Muscle of back (tissue), 11 donors: ENCODE measurements around the gene GNA12. TPM values are rescaled to one million over a fixed set of nuclear protein-coding genes. Genes with fewer than 3 reads are reported as not detected.

Experiments
- DNase-seq, 3 donors: peaks; one replicate each; pipeline versions ENCODE4 v3.0.0 to v3.0.0-alpha.2; 2013
- polyA plus RNA-seq, 10 donors: library from polyadenylated mRNA; unstranded; fragments of 120-200 nt; gene quantifications; one replicate each; pipeline ENCODE4 v1.2.1, GENCODE V29; 2013; ENCODE audit not compliant: insufficient read length in 10 of 10

Gene GNA12
- polyA plus RNA-seq, 10 donors, result 25.6 to 40.4 (median 29.3) TPM

DNA sequence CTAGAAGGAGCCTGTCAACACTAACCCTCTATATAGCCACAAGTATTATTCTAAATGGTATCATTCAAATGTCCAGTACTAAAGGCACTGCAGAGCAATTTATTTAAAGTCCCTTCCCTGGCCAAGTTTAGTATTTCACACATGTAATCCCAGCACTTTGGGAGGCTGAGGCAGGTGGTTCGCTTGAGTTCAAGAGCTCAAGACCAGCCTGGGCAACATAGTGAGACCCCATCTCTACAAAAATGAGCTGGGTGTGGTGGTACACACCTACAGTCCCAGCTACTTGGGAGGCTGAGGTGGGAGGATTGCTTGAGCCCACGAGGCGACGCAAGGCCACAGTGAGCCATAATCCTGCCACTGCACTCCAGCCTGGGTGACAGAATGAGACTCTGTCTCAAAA is 3.6 kb downstream of the GNA12 start:
- DNase-seq, result no peak

GRCh38 chr7:2838873-2839578 is 5.1 kb downstream of the GNA12 start:
- DNase-seq, result no peak

GRCh38 chr7:2838451-2838850 is 5.7 kb downstream of the GNA12 start:
- DNase-seq, result no peak

GRCh38 chr7:2837496-2837895 is 6.6 kb downstream of the GNA12 start:
- DNase-seq, result no peak

DNA sequence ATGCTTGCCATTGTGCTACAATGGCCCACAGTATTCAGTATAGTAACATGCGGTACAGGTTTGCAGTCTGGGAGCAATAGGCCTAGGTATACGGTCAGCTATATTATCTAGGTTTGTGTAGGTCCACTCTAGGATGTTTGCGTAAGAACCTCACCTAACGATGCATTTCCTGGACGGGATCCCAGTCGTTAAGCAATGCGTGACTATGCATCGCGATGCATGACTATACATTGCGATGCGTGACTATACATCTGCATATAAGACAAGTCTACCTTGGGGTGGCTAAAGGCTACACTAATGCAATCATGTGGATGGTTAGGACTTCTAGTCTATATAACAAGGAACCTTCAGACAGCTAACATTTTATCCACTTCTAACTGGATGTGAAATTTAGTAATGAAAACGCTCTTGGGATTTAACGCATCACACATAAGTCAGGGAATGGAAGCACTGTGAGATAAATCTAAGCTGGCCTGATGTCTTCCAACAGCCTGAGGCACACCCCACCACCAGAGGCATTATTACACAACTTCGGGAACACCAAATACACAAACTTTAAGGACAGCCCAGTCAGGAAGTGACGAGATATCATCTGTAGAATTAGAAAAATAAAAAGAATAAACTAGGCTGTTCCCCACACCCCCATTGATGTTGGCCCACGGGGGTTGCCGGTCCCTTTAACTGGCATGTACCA is 9.2 kb downstream of the GNA12 start:
- DNase-seq, result no peak

- DNase-seq, result no peak
Observed at GRCh38 chr7:2833083-2833910, 10.8 kb downstream of the GNA12 start.

- DNase-seq, result no peak
Observed at GRCh38 chr7:2832461-2832860, 11.6 kb downstream of the GNA12 start.

DNA sequence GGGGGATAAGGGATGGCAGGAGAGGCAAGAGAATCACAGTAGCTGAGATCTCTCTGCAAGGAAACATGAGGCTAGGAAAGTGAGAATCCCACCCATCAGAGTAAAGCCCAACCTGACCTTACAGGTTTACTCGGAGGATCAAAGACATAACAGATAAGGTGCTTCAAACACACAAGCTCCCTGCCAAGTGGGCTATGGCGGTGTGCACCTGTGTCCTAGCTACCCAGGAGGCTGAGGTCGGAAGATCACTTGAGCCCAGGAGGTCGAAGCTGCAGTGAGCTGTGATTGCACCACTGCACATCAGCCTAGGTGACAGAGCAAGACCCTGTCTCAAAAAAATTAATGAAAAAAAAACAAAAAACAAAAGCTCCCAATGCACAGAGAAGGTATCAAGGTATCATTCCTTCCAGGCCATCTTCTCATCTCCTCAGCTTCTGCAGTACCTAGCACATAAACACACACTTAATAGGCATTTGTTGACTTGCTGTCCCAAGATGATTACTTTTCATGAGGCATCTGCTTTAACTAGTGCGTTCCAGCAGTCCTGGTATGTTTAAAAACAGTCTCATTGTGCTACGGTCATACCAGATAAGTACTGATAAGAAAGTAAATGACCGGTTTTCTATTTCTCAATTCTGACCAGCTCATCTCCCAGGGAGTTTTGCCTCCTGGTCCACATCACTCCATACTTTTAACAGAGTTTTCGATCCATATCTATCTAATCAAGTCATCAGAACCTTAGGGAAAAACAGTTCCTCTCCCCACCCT is 13.3 kb downstream of the GNA12 start:
- no peak for DNase-seq

DNA sequence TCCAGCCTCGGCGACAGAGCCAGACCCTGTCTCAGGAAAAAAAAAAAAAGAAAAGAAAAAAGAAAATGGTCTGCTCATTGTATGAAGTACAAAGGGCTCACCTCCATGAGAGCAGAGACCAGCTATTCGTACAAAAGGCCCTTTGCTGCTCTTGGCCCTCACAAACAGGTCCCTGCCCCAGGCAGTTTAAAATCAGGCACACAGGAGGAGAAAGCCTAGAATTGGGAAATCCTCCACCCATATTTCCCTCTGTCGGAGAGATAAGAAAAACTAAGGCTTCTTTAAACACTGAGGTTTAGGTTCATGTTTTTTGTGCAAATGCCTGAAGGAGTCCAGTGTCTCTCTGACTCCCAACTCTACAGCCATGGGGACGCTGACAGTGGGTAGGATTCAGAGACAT is 15.1 kb downstream of the GNA12 start:
- no peak for DNase-seq

- DNase-seq, result no peak
Observed at GRCh38 chr7:2826771-2827170, 17.3 kb downstream of the GNA12 start.

GRCh38 chr7:2825559-2826227 is 18.4 kb downstream of the GNA12 start:
- peak in 1 of 3 donors; percentile 74 for DNase-seq

DNA sequence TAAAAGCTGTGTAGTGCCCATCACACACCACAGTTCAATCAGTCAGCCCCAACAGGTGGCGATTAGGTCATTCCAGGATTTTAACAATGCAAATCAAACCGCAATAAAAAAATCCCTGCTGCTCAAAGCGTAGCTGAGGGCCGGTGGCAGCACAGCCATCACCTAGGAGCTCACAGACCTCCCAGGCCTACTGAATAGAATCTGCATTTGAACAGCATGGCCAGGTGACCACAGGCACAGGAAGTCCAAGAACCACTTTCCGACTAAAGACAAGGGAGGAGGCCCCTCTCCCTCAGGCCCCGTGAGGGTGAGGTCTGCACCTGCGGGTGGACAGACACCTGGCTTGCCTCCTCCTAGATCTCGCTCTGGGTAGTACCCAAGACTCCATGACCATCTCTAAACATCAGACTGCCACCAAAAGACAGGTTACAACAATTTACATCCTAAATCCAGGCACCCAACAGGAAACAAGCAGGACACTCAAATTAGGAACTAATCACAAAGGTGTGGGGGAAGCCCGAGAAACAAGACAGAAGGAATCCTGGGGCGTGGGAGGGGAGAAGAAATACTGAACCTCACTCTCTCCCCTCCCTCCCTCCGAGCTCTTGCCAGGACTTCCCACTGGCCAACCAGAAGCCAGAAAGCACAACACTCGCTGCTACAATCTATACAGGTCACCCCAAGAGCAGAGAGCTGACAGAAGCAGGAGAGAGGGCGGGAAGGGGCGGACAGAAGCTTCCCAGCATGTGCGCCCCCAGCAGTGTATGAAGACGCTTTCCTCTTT is 19.2 kb downstream of the GNA12 start:
- no peak for DNase-seq

GRCh38 chr7:2824026-2824677 is 20.0 kb downstream of the GNA12 start:
- no peak for DNase-seq

GRCh38 chr7:2823130-2823529 is 21.0 kb downstream of the GNA12 start:
- DNase-seq, result no peak

DNA sequence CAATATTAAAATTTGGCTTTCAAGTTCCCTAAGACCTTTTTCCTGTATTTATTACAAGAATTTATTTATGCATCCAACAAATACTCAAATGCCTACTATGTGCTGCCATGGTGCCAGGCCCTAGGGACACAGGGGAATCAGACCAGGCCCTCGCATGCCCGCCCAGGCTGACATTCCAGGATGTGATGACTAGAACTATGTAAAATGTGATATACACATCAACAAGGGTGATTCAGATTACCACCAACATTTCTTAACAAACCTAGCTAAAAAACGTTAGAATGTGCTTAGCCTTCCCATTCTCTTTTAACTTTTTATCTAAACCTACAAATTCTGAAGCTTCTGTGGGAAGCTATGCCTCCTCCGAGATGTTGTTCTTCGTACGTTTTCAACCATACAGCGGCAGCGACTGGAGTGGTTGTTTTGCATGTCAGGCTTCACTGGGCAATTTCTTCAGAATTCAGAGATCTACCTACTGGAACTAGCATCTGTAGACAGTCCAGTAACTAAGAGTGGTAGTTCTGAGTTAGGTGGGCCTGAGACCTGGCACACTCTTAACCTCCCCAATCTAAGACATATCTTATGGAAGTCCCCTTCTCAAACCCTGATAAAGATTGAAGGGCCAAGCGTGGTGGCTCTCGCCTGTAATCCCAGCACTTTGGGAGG is 22.1 kb downstream of the GNA12 start:
- DNase-seq, result peak in 1 of 3 donors; percentile 70

DNA sequence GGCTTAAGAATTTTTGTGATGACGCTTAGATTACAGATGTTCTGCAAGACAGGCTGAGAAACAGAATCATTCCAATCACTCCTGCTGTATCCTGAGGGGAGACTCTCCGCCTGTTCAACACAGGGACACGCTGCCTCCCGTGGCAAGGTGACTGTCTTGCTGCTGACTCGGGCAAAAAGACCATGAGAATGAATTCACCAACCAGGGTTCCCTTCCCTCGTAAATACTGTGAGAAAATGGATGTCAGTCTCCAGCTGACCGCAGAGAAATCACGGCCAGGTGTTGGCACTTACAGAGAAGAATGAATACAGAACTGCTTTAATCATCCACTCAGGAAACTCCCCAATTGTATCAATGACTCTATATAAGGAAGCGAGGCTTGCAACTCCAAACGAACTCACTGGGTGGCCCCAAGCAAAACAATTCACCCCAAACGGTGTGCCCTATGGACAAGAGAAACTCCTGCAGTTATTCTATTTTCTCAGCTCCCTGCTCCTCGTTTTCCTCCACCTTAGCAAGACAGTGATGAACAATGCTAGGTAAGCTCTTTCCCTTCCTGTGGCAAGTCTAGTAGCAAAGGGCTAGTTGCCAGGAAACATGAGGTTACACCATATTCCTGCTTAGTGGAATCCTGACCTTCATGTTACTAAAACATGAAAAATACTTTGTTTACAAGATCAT is 22.8 kb downstream of the GNA12 start:
- DNase-seq, result peak in 1 of 3 donors; percentile 70

- peak in 1 of 3 donors; percentile 88 for DNase-seq
Observed at GRCh38 chr7:2820508-2820934, 23.6 kb downstream of the GNA12 start.

GRCh38 chr7:2819954-2820397 is 24.1 kb downstream of the GNA12 start:
- no peak for DNase-seq
